ENCODE measurements around the gene ZNF77.
A peak's percentile ranks its signal among the peaks of the same experiment; 100 is the strongest.

DNA sequence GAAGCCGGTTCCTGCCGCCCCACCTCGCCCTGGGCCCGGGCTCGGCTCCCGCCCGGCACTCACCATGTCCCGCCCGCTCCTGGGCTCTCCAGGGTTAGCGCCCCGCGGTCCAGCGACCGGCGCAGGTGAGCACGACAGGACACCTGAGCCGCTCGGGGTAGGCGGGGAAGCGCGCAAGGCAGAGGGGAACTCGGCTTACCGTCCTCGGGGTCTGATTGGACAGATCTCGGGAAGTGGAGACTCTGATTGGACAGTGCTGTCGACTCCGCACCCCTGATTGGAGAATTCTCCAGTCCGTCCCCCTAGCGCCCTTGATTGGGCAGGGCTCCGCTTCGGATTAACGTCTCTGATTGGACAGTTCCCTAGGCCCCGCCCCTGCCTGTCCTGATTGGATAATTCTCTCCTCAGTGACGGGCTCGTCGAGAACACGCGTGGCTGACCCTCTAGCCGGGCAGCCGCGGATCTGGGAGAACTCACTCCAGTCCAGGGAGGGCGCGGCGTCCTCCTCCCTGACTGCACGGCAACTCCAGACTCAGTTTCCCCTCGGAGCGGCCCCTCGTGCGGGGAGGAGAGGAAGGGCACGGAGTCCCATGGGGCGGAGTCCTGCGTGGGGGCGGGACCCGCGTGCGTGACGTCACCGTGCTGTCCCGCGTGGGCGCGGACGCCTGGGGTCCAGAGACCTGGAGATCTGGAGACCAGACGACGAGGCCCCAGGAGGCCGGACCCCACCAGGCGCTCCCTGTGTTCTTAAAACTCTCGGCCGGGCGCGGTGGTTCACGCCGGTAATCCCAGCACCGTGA, at the start of gene ZNF77:
- TF ChIP-seq POLR2A (IDR thresholded peaks at IDR 0.05; ENCODE audit: low read length) = peak; percentile 35
- no peak for TF ChIP-seq GATA1 (IDR thresholded peaks at IDR 0.05; ENCODE audit: low read depth, low read length)
